Erythroblast (primary cell): Measurements from ENCODE around the gene TCERG1L.

Source experiments
- GATA1 ChIP-seq: IDR thresholded peaks from 2 replicates; pipeline ENCODE4 v1.6.1; 2011; ENCODE audit warnings: low read depth, mild to moderate bottlenecking, control low read depth, low read length, moderate library complexity
- POLR2A ChIP-seq: IDR thresholded peaks from 2 replicates; pipeline ENCODE4 v1.6.1; 2011; ENCODE audit warnings: mild to moderate bottlenecking, low read length

DNA sequence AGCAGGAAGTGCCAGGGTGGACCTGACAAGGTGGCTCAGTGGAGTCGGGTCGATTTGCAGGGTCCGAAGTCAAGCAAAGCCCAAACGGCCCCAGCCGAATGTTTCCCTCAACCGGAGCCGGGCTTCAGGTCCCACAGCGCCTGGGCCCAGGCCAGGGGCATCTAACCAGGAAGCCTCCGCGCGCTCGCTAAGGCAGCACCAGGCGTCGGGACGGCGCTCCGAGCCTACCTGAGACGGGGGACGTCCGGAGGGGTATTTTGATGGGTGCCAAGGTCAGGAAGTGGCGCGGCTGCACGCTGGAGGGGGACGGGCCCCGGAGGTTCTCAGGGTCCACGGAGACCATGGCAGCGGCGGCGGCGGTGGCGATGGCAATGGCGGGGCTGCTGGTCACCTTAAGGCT lies 51.5 kb downstream of the TCERG1L start:
- TF ChIP-seq POLR2A (no peak), GATA1 (no peak)
